IPS DF 4.7 (cell line): ENCODE measurements around the gene HMGCS1.
"Not testable (repeated sequence)": the region's sequence is repeated elsewhere in the genome, so short reads cannot be mapped to it uniquely, and the experiment has no call there.

Experiments used
- DNase-seq: peaks from one replicate; pipeline ENCODE4 v3.0.0-alpha.2; 2013; ENCODE audit warnings: low spot score; ENCODE audit errors: extremely low read depth

Gene HMGCS1

GRCh38 chr5:43312699-43313034 lies 545 bp downstream of the HMGCS1 start:
- no peak for DNase-seq

GRCh38 chr5:43312076-43312661 lies 1.0 kb downstream of the HMGCS1 start:
- no peak for DNase-seq

GRCh38 chr5:43309637-43310036 lies 3.6 kb downstream of the HMGCS1 start:
- no peak for DNase-seq

GRCh38 chr5:43309122-43309521 lies 4.1 kb downstream of the HMGCS1 start:
- no peak for DNase-seq

GRCh38 chr5:43306954-43307353 lies 6.3 kb downstream of the HMGCS1 start:
- DNase-seq = not testable (repeated sequence)

GRCh38 chr5:43305948-43306565 lies 7.2 kb downstream of the HMGCS1 start:
- DNase-seq = no peak

GRCh38 chr5:43304525-43304924 lies 8.7 kb downstream of the HMGCS1 start:
- DNase-seq = no peak

- no peak for DNase-seq
Observed at GRCh38 chr5:43303242-43303641, 10.0 kb downstream of the HMGCS1 start.

- no peak for DNase-seq
Observed at GRCh38 chr5:43302481-43302880, 10.7 kb downstream of the HMGCS1 start.

- DNase-seq = no peak
Observed at GRCh38 chr5:43301653-43302091, 11.5 kb downstream of the HMGCS1 start.

- no peak for DNase-seq
Observed at GRCh38 chr5:43300112-43300511, 13.1 kb downstream of the HMGCS1 start.

- no peak for DNase-seq
Observed at GRCh38 chr5:43298443-43298842, 14.8 kb downstream of the HMGCS1 start.

GRCh38 chr5:43296835-43297234 lies 16.4 kb downstream of the HMGCS1 start:
- DNase-seq = no peak

- DNase-seq = no peak
Observed at GRCh38 chr5:43295202-43295601, 18.0 kb downstream of the HMGCS1 start.

- no peak for DNase-seq
Observed at GRCh38 chr5:43294226-43294625, 19.0 kb downstream of the HMGCS1 start.

- no peak for DNase-seq
Observed at GRCh38 chr5:43290726-43291125, 22.5 kb downstream of the HMGCS1 start.

GRCh38 chr5:43288269-43288831 lies 24.9 kb downstream of the HMGCS1 start:
- DNase-seq = no peak

GRCh38 chr5:43287493-43287892 lies 25.7 kb downstream of the HMGCS1 start:
- no peak for DNase-seq

GRCh38 chr5:43286623-43287022 lies 26.6 kb downstream of the HMGCS1 start:
- DNase-seq = no peak

- no peak for DNase-seq
Observed at GRCh38 chr5:43281840-43282658, 31.2 kb downstream of the HMGCS1 start.

- no peak for DNase-seq
Observed at GRCh38 chr5:43279548-43280274, 33.5 kb downstream of the HMGCS1 start.

GRCh38 chr5:43275391-43275790 lies 37.8 kb downstream of the HMGCS1 start:
- DNase-seq = no peak
